HG03565 (cell line): Measurements from ENCODE around the gene SMIM24.
"Not testable (repeated sequence)": the region's sequence is repeated elsewhere in the genome, so short reads cannot be mapped to it uniquely, and the experiment has no call there.

Source experiments
- ATAC-seq: cut with Tn5 transposase; IDR thresholded peaks from one replicate; pipeline ENCODE4 v1.9.1; 2021; ENCODE audit warnings: mild to moderate bottlenecking, moderate library complexity; ENCODE audit not compliant: unreplicated experiment

Gene SMIM24

DNA sequence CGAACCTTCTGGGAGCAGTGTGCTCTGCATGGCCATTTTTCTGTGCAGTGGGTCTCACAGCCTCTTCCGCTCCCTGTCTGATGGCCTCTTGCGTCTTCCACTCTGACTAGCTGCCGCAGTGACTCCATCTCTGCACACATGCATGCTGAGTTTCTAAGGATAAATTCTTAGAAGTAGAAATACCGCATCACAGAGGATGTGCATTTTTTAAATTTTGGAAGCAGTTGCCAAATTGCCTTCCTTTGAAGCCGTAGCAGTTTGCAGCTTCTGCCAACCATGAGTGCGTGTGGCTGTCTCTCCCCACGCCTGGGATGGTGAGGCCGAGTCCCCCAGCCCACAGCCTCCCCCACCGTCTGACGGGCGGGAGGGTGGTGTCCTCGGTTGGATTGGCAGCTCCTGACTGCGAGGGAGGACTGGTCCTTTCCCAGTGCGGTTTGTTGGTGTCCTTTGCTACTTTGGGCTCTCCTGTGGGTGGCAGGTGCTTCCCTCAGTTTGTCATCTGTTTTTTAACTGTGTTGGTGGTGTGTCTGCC lies 35.6 kb upstream of the SMIM24 start:
- no peak for ATAC-seq

DNA sequence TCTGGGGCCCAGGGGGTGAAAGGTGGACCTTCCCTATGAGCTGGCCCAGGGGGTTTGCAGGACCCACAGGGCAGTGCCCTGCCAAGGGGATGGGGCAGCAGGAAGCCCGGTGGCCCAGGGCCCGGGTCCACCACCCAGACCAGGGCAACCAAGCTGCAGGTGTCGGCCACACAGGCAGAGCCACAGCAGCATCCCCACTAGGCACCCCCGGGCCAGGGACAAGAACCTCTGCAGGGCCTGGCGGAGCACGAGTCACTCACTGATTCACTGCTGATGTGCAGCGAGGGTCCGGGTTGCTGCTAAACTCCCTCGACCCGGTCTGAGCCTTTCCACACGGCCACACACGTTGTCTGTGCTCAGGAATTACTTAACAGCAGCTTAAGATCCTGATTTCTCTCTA lies 34.6 kb upstream of the SMIM24 start:
- no peak for ATAC-seq

- ATAC-seq = no peak
Measured at GRCh38 chr19:3513229-3514140, 33.2 kb upstream of the SMIM24 start.

DNA sequence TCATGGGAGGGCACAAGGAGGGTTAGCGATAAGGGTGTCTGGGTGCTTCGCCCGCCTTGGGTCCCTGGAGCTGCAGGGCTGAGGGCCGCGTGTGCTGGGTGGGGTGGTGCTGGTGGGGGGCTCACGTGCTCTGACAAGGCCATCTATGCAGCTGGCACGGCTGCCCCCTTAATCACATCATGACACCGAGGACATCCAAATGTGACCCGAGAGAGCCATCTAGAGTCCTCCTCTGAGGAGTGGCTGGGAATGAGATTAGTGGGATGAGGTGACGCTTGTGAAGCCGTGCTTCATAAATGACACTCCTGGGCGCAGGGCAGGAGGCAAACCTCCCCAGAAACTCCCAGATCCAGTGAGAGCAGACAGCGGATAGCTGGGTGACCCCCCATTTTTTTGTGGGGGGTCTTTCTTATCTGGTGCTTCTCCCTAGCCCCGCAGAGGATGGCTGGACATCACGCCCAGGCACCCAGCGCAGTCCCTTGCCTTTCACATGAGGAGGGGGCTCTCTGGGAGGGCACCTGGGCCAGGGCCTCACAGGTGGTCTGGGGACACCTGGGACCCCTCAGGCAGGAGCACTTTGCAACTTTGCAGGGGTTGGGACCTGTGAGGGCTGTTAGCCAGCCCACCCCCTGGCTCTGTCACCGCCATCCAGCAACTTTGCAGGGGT lies 32.4 kb upstream of the SMIM24 start:
- no peak for ATAC-seq

DNA sequence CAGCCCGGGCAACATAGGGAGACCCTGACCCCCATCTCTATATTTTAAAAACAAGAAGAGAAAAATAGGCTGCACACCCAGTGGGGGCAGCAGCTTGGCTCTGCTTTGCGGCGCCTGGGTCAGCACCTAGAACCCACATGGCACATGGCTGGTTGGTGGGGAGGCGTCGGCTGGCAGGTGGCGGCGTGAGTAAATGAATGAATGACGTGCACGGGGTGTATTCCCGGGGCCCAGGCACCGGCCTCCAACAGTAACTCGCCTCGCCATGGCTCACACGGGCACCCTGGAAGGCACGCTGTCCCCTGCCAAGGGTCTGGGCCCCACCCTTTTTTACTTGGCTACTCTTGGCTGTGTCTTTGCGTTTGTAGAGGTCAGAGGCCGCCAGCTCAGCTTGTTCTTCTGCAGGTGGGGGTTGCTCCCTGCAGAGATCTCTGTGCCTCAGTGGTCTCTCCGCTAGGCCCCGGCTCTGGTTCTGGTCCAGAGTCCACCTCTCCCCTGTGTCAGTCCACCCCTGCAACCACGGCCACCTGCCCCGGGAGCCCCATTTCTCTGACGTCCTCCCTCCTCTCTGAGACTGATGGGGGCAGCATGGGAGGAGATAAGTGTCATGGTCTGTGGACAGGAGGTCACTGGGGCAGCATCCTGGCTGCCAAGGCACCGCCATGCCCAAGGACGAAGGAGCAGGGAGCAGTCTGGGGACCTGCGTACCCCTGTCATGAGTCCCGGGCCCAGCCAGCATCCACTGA lies 31.4 kb upstream of the SMIM24 start:
- ATAC-seq = no peak

GRCh38 chr19:3510727-3511126 lies 30.4 kb upstream of the SMIM24 start:
- no peak for ATAC-seq

- no peak for ATAC-seq
Measured at GRCh38 chr19:3509566-3509989, 29.3 kb upstream of the SMIM24 start.

- no peak for ATAC-seq
Measured at GRCh38 chr19:3508771-3509535, 28.6 kb upstream of the SMIM24 start.

- not testable (repeated sequence) for ATAC-seq
Measured at GRCh38 chr19:3508121-3508661, 27.9 kb upstream of the SMIM24 start.

DNA sequence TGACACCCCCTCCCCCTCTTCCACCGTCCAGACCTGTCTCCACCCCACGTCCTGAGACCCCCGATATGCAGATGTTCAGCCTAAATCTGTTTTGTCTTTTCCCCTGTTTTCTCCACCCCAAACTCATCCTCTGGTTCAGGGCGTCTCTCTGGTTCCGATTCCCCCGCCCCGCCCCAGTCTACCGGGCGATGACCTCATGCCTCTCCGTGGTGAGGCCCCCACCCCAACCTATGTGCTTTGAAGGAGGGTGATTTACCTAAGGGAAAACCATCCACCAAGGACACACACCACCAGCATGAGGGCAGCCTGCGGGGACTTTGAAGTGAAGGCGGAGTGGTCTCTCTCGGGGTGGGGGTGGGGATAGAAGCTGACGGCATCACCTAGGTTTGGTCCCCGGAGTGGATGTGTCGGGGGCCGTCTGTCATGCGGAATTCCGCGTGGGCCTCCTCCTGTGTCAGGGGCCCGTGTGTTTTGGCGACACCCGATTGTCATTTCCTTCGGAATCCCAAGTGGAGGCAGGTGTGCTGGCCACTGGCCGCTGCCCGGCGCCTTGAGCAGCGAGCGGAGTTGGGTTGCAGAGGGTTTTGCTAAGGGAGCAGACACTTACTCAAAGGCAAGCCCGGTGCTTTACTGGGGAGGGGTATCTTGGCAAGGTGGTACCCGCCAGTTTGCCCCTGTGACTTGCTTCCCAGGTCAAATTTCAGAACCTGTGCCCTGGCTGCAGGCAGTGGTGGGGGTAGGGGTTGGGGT lies 27.2 kb upstream of the SMIM24 start:
- ATAC-seq = no peak

- ATAC-seq = no peak
Measured at GRCh38 chr19:3506384-3507340, 26.3 kb upstream of the SMIM24 start.

DNA sequence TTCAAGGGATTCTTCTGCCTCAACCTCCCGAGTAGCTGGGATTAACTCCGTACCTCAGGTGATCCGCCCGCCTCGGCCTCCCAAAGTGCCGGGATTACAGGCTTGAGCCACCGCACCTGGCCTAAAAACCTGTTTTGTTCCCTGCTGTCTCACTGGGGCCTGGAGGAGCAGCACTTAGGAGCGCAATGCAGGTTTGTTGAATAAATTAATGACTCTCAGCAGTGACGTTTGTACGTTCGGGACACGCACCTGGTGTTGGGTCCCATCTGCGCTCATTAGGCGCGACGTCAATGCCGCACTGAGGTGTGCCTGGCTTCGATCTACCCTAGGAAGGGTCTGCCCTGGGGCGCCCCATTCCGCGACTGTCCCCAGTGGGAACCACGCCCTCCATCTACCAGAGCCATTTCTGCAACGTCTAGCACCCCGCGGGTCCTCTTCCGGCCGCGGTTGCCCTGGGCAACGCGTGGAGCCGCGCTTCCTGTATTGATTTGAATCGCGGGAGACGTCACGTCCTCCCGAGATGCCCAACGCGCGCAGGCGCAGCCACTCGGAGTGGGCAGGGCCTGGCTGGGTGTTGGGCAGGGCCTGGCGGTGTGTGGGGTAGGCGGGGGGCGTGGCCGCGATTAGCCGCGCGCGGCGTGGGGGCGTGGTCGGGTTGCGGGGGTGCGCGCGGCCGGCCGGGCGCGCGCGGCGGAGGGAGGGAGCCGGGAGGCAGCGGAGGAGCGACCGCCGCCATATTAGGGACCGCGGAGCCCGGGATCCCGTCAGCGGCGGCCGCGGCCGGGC lies 25.5 kb upstream of the SMIM24 start, which contains the start of gene FZR1:
FZR1 (plus strand) TSS at position 714 of the 786 bp plus-strand sequence. CDS start 16,679 bp downstream, outside the sequence.
- peak; percentile 88 for ATAC-seq

- no peak for ATAC-seq
Measured at GRCh38 chr19:3504735-3505134, 24.4 kb upstream of the SMIM24 start.

DNA sequence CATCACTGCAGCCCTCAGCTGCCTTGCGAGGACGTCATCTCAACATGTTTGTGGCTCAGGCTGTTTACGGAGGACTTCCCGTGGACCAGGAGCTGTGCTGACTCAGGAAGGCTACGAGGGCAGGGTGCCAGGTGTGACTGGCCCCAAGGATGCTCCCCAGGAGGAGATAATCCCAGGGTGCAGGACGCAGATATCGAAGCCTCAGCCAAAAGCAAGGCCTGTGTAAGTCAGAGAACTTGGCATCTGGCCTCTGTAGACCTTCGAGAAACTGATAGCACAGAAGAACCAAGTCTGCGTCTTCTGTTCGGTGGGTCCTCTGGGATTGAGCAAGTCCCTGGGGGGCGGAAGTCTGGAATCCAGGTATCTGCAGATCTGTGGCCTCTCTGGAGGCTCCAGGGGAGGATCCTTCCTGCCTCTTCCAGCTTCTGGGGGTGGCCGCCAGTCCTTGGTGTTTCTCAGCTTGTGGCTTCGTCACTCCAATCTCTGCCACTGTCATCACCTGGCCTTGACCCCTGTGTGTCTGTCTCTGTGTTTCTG lies 22.8 kb upstream of the SMIM24 start:
- no peak for ATAC-seq

GRCh38 chr19:3501780-3502179 lies 21.5 kb upstream of the SMIM24 start:
- no peak for ATAC-seq

DNA sequence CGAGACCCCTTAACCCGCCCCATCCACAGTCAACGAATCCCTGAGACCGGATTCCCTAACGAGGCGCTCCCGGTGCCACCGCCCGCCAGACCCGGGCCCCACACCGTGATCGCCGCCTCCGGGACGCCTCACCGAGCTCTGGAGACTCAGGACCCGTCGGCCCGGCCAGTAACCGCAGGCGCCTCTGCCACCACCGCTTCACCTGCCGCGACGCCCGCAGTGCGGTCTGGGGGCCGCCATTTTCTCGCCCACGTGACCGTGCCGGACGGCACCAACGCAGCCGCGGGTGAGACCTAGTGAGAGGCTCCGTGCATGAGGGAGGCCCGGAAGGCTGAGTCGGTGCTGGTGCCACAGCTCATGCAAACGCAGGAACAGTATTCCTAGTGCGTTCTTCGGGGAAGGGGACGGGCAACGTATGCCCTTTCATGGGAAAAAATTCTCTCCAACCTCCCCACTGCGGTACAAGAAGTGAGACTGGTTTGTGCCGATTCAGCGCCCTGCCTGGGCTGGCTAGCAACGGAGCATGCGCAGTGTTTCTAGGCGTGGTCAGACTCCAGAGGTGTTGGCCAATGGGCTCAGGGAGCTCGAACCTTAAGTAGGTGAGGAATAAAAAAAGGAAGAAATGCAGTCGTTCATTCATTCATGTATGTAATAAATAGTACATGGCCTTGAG lies 20.2 kb upstream of the SMIM24 start, which contains the start of gene DOHH:
DOHH (minus strand) TSS at position 246 of the 673 bp plus-strand sequence. CDS start 3,860 bp downstream, outside the sequence.
- ATAC-seq = peak; percentile 82
